ENCODE measurements around the gene PEAR1.
"Not testable (repeated sequence)": the region's sequence is repeated elsewhere in the genome, so short reads cannot be mapped to it uniquely, and the experiment has no call there.

The PEAR1 gene

GRCh38 chr1:156921053-156921529 lies 27.6 kb downstream of the PEAR1 start:
- DNase-seq (ENCODE audit: low spot score): no peak
- in situ Hi-C loops (cut with MboI; ENCODE audit: low pct_unique_long_range_greater_than_20kb, low sequenced_read_pairs, unreplicated experiment): no loop called here
- TF ChIP-seq CTCF (IDR thresholded peaks at IDR 0.05; ENCODE audit: extremely low read depth, insufficient read depth, missing control alignments): no peak

DNA sequence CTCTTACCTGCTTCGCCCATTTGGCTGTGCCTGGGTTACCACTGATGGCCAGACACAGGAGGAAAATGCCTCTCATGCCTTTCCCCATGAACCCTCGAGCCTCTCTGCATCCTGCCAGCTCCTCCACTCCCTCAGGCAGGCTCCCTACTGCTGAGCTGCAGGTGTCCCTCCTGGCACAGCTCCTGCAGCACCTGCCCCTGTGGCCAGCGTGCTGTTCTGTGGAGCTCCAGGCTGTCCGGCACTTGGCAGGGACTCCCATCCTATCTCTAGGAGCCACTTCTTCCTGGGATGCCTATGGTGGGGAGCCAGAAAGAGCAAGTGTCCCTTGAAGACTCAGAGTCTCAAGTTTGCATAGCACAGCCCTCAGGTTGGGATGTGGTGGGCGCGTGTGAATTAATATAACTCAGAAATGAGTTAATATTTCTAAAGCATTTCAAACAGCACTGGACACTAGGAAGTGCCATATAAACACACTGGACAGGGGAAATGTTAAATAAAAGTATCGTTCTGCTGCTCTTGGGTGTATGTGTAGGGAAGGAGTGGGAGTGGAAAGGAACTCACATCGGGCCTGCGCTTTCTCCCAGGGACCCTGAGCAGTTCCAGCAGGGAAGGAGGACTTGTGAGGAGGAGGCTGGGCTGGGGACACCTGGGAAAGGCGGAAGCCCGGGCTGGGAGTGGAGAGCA lies 29.6 kb downstream of the PEAR1 start:
- TF ChIP-seq CTCF (IDR thresholded peaks at IDR 0.05; ENCODE audit: extremely low read depth, insufficient read depth, missing control alignments): no peak
- in situ Hi-C loops (cut with MboI; ENCODE audit: low pct_unique_long_range_greater_than_20kb, low sequenced_read_pairs, unreplicated experiment): no loop called here
- DNase-seq (ENCODE audit: low spot score): no peak

DNA sequence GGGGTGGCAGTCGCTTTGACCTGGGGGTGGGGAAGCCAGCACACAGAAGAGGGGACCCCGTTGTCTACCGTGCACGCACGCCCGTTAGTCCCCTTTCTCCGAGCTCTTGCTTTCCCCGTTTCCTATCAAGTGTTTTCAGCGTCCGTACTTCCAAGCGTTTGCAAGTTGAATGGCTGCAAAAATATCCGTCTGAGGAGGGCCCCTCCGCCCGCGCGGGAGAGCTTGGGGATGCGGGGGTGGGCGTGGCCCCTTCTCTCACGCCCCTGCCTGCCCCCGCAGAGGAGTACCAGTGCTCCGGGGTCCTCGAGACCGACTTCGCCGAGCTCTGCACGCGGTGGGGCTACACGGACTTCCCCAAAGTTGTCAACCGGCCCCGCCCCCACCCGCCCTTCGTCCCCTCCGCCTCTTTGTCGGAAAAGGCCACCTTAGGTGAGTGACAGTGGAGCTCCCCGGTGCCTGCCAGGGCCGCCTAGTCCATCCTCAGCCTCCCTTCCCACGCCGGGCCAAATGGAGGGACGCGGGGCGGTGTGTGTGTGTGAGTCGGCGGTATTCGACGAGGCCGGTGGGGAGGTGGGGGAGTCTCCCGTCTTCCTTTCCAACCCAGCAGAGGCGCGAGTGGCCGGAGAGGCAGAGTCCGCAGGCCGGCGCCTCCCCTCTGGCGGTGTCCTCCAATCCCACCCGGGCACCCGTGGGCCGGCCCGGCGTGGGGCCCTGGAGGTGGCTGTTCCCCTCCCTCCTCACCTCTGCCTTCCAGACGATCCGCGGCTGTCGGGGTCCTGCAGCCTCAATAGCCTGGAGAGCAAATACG lies 30.4 kb downstream of the PEAR1 start:
- in situ Hi-C loops (cut with MboI; ENCODE audit: low pct_unique_long_range_greater_than_20kb, low sequenced_read_pairs, unreplicated experiment): no loop called here
- no peak for DNase-seq (ENCODE audit: low spot score)
- TF ChIP-seq CTCF (IDR thresholded peaks at IDR 0.05; ENCODE audit: extremely low read depth, insufficient read depth, missing control alignments): no peak

- in situ Hi-C loops (cut with MboI; ENCODE audit: low pct_unique_long_range_greater_than_20kb, low sequenced_read_pairs, unreplicated experiment): no loop called here
These were observed 31.1 kb downstream of the PEAR1 start for GRCh38 chr1:156924478-156925153.

DNA sequence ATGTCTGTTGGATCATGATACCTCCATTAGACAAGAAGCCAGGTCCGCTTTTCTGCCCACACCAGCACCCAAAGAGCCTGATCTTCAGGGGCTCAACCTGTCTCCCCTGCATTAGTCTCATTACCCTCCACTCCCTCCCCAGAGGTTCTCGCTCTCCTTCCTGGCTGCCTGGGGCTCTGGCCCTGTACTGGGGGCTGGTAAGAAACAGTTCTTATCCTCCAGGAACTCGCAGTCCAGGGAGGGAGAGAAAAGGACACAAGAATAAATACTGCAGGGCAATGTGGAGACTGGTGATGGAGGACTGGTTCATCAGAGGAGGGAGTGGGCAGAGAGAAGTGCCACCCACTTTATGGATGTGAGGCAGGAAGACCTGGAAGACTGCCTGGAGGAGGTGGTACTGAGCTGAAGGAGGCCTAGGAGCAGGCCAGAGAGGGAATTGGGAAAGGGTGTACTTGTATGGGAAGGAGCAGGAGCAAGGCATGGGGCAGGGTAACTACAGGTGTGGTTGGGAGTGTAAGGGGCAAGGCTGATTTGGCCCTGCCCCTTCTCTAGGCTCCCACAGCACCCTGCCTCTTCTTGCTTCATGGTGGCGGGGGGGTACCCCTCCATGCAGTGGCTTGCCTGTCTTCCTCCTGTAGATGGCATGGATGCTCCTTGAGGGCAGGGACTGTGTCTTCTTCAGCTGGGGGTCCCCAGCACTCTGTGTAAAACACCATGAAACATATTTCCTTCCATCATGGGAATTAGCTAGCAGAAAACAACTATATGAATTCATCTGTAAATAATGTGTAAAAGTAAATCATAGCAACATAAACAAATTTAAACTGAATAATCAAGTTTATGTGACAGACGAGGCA lies 31.9 kb downstream of the PEAR1 start:
- no peak for TF ChIP-seq CTCF (IDR thresholded peaks at IDR 0.05; ENCODE audit: extremely low read depth, insufficient read depth, missing control alignments)
- in situ Hi-C loops (cut with MboI; ENCODE audit: low pct_unique_long_range_greater_than_20kb, low sequenced_read_pairs, unreplicated experiment): no loop called here
- no peak for DNase-seq (ENCODE audit: low spot score)

More at GRCh38 chr1:156924478-156925153, 31.1 kb downstream of the PEAR1 start:
- no peak for TF ChIP-seq CTCF (IDR thresholded peaks at IDR 0.05; ENCODE audit: extremely low read depth, insufficient read depth, missing control alignments)
- no peak for DNase-seq (ENCODE audit: low spot score)

DNA sequence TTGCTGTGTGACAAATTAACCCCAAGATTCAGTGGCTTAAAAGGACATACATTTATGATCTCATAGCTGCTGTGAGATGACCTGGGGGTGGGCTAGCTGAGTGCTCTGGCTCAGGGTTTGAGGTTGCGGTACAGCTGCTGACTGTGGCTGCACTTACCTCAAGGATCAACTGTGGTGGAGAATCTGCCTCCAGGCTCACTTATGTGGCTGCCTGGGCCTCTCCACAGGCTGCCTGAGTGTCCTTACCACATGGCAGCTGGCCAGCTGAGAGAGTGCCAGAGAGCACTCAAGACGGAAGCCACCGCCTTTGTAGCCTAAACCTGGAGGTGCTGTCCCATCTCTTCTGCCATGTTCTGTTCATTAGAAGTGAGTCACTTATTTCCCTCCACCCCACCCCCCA lies 32.7 kb downstream of the PEAR1 start:
- in situ Hi-C loops (cut with MboI; ENCODE audit: low pct_unique_long_range_greater_than_20kb, low sequenced_read_pairs, unreplicated experiment): no loop called here
- DNase-seq (ENCODE audit: low spot score): peak; percentile 62
- no peak for TF ChIP-seq CTCF (IDR thresholded peaks at IDR 0.05; ENCODE audit: extremely low read depth, insufficient read depth, missing control alignments)

DNA sequence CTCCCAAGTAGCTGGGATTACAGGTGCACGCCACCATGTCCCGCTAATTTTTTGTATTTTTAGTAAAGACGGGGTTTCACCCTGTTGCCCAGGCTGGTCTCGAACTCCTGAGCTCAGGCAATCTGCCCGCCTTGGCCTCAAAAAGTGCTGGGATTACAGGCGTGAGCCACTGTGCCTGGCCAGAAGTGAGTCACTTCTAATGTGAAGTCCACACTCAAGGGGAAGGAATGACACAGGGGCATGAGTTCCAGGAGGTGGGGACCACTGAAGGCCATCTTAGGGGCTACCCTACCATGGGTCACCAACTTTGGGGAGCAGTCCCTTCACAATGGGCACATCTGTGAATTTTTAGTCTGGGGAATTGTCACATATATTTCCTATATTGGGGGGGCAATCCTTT lies 33.2 kb downstream of the PEAR1 start:
- in situ Hi-C loops (cut with MboI; ENCODE audit: low pct_unique_long_range_greater_than_20kb, low sequenced_read_pairs, unreplicated experiment): not testable (repeated sequence)

More for the DNA sequence above, 33.2 kb downstream of the PEAR1 start:
- DNase-seq (ENCODE audit: low spot score): not testable (repeated sequence)
